Measurements from ENCODE around the gene TMEM109. TPM values are rescaled to one million over a fixed set of nuclear protein-coding genes. Genes with fewer than 3 reads are reported as not detected.

Gene TMEM109
- total RNA-seq, 6 experiments from 2014 or later = 29.0 to 40.9 (median 34.1) TPM

- no peaks in the 10 kb centered on the region for H3K27me3 ChIP-seq
- no peak overlapping the region for H3K4me3 ChIP-seq
- H3K36me3 ChIP-seq = peaks cover 0 to 6% (median 0%) of the 10 kb centered on the region in 4 donors
- H3K4me1 ChIP-seq = peaks cover 0 to 10% (median 0%) of the 10 kb centered on the region in 4 donors
- DNase-seq (no peak), ATAC-seq (no peak)
- H3K27ac ChIP-seq = no peak overlapping the region
- TF ChIP-seq, protein P1, sequence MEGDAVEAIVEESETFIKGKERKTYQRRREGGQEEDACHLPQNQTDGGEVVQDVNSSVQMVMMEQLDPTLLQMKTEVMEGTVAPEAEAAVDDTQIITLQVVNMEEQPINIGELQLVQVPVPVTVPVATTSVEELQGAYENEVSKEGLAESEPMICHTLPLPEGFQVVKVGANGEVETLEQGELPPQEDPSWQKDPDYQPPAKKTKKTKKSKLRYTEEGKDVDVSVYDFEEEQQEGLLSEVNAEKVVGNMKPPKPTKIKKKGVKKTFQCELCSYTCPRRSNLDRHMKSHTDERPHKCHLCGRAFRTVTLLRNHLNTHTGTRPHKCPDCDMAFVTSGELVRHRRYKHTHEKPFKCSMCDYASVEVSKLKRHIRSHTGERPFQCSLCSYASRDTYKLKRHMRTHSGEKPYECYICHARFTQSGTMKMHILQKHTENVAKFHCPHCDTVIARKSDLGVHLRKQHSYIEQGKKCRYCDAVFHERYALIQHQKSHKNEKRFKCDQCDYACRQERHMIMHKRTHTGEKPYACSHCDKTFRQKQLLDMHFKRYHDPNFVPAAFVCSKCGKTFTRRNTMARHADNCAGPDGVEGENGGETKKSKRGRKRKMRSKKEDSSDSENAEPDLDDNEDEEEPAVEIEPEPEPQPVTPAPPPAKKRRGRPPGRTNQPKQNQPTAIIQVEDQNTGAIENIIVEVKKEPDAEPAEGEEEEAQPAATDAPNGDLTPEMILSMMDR (IDR thresholded peaks at IDR 0.05) = no peak
- no peak for TF ChIP-seq POLR2A (IDR thresholded peaks at IDR 0.05)
- intact Hi-C loops (cut with DNase I) = loop anchor here in 1 of 2 donors (10.0 kb wide), 1 partner anchor 49 kb away; no protein-coding TSS in a partner anchor
- H3K9me3 ChIP-seq = no peaks in the 10 kb centered on the region
- no CpG with 5 or more reads among the region's 12 CpGs for WGBS (ENCODE audit: insufficient coverage, low coverage, low lambda C conversion rate, missing lambda C conversion rate)
Measured at GRCh38 chr11:60873533-60873932, 40.4 kb upstream of the TMEM109 start.

GRCh38 chr11:60874421-60875365 lies 39.3 kb upstream of the TMEM109 start:
- intact Hi-C loops (cut with DNase I) = loop anchor here in 1 of 2 donors (10.0 kb wide), 1 partner anchor 50 kb away; no protein-coding TSS in a partner anchor
- Histone ChIP-seq H3K4me1 (peaks cover 0 to 10% (median 0%) of the 10 kb centered on the region in 4 donors), H3K27me3 (no peaks in the 10 kb centered on the region), H3K4me3 (no peak overlapping the region), H3K27ac (no peak overlapping the region), H3K36me3 (peaks cover 0 to 15% (median 0%) of the 10 kb centered on the region in 4 donors), H3K9me3 (no peaks in the 10 kb centered on the region)
- TF ChIP-seq, protein P1 (IDR thresholded peaks at IDR 0.05) = no peak
- TF ChIP-seq POLR2A (IDR thresholded peaks at IDR 0.05) = no peak
- DNase-seq (no peak), ATAC-seq (no peak)
- WGBS (ENCODE audit: insufficient coverage, low coverage, low lambda C conversion rate, missing lambda C conversion rate) = 48% methylated on average over 3 of the region's 13 CpGs

DNA sequence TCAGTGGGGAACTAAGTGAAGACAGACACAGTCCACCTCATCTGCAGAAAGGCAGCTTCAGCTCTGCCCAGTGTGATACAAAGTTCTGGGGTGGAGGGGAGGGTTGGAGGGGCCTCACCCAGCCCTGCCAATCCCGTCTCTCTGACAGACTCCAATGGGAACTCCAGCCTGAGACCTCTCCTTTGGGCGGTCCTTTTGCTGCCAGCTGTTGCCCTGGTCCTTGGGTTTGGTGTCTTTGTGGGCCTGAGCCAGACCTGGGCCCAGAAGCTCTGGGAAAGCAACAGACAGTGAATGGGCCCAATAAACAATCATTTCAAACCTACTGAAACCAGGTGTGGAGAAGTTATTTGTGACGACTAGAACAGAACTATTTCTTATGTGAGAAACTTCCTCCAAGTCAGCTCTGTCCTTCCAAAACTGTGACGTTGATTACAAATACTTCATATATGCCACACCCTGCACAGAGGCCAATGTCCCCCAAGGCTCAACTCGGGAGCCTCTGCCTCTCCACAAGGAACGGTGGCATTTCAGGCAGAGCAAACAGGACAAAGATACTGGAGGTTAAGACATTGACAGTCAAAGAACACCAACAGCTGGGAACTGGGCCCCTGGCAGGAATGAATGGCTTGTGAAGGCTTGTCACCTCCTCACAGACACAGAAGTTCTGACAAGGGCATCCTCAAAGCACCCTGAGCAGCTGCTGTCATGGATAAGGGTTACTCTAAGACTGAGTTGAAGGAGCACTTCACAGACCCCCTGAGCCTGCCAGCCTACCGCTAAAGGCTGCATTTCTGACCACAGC lies 38.4 kb upstream of the TMEM109 start:
- ATAC-seq = no peak

GRCh38 chr11:60876168-60876485 lies 37.8 kb upstream of the TMEM109 start:
- intact Hi-C loops (cut with DNase I) = loop anchor here in 1 of 2 donors (10.0 kb wide), 1 partner anchor 51 kb away; no protein-coding TSS in a partner anchor
- WGBS (ENCODE audit: insufficient coverage, low coverage, low lambda C conversion rate, missing lambda C conversion rate) = no CpG with 5 or more reads among the region's 2 CpGs
- TF ChIP-seq POLR2A (IDR thresholded peaks at IDR 0.05) = no peak
- TF ChIP-seq, protein P1 (IDR thresholded peaks at IDR 0.05) = no peak
- ATAC-seq = no peak
- H3K27ac ChIP-seq = no peak overlapping the region
- H3K27me3 ChIP-seq = no peaks in the 10 kb centered on the region
- H3K9me3 ChIP-seq = no peaks in the 10 kb centered on the region
- H3K36me3 ChIP-seq = peaks cover 0 to 19% (median 0%) of the 10 kb centered on the region in 4 donors
- H3K4me1 ChIP-seq = peaks cover 0 to 10% (median 0%) of the 10 kb centered on the region in 4 donors
- no peak for DNase-seq
- no peak overlapping the region for H3K4me3 ChIP-seq

More for the DNA sequence above, 38.4 kb upstream of the TMEM109 start:
- Histone ChIP-seq H3K9me3 (no peaks in the 10 kb centered on the region), H3K27me3 (no peaks in the 10 kb centered on the region), H3K4me1 (peaks cover 0 to 10% (median 0%) of the 10 kb centered on the region in 4 donors), H3K4me3 (no peak overlapping the region), H3K36me3 (peaks cover 0 to 19% (median 0%) of the 10 kb centered on the region in 4 donors), H3K27ac (no peak overlapping the region)
- no peak for DNase-seq
- intact Hi-C loops (cut with DNase I) = loop anchor here in 1 of 2 donors (10.0 kb wide), 1 partner anchor 51 kb away; no protein-coding TSS in a partner anchor
- no peak for TF ChIP-seq POLR2A (IDR thresholded peaks at IDR 0.05)
- TF ChIP-seq, protein P1 (IDR thresholded peaks at IDR 0.05) = no peak
- 73% methylated on average over 4 of the region's 7 CpGs for WGBS (ENCODE audit: insufficient coverage, low coverage, low lambda C conversion rate, missing lambda C conversion rate)
